Tibial nerve (tissue), 4 donors: Measurements from ENCODE around the gene GPR153. TPM values are rescaled to one million over a fixed set of nuclear protein-coding genes. Genes with fewer than 3 reads are reported as not detected.

Experiments used
- DNase-seq, 2 donors: peaks; one replicate each; pipeline ENCODE4 v3.0.0-alpha.2; 2019; ENCODE audit warnings: low spot score in 2 of 2
- H3K27ac ChIP-seq, 4 donors: fragments of 200-600 bp; sonication (generic) in 3 of 4; one replicate each; pipeline ENCODE4 v1.5.1; 2017 to 2019; ENCODE audit warnings: mild to moderate bottlenecking in 1 of 4
- H3K27me3 ChIP-seq, 2 donors: fragments of 200-600 bp; sonication (generic) in 1 of 2; one replicate each; pipeline versions ENCODE4 v1.5.1 to v1.6.0; 2017 to 2019
- H3K36me3 ChIP-seq, 3 donors: fragments of 200-600 bp; sonication (generic); one replicate each; pipeline ENCODE4 v1.5.1; 2018 to 2019
- H3K4me1 ChIP-seq, 4 donors: fragments of 200-600 bp; sonication (generic) in 3 of 4; one replicate each; pipeline ENCODE4 v1.5.1; 2017 to 2019
- H3K4me3 ChIP-seq, 4 donors: fragments of 200-600 bp; sonication (generic) in 3 of 4; one replicate each; pipeline ENCODE4 v1.5.1; 2017 to 2019; ENCODE audit warnings: mild to moderate bottlenecking in 1 of 4, moderate library complexity in 1 of 4
- H3K9me3 ChIP-seq, 4 donors: fragments of 200-600 bp; sonication (generic) in 3 of 4; one replicate each; pipeline ENCODE4 v1.5.1; 2017 to 2019
- CTCF ChIP-seq, 5 experiments: fragments of 200-600 bp in 3 of 5; fragments of 450-650 bp in 2 of 5; sonication (generic) in 3 of 5; IDR thresholded peaks; one replicate each; pipeline ENCODE4 v1.5.1; 2016 to 2019; ENCODE audit warnings: antibody characterized with exemption in 5 of 5, mild to moderate bottlenecking in 3 of 5, moderate library complexity in 2 of 5
- EP300 ChIP-seq, 2 donors: sonication (generic); formaldehyde crosslinking; IDR thresholded peaks; one replicate each; pipeline ENCODE4 v1.6.1; 2017; ENCODE audit warnings: antibody characterized with exemption in 2 of 2, mild to moderate bottlenecking in 1 of 2
- POLR2A ChIP-seq, 2 donors: fragments of 450-650 bp; IDR thresholded peaks; one replicate each; pipeline ENCODE4 v1.6.1; 2017; ENCODE audit warnings: antibody characterized with exemption in 2 of 2, mild to moderate bottlenecking in 2 of 2, moderate library complexity in 2 of 2
- WGBS, 2 donors: methylation state at CpG; one replicate each; pipeline ENCODE4 v1.1.5; 2018; 5-methylcytosine and 5-hydroxymethylcytosine counted together
- total RNA-seq, 4 donors: library from RNA; depleted of rRNA; stranded (reverse); fragments of >200 nt; gene quantifications; one replicate each; pipeline ENCODE4 v1.1.0, GENCODE V29; 2016

GPR153 gene
- total RNA-seq, 4 donors from 2014 or later, result 10.3 to 12.7 (median 11.3) TPM

GRCh38 chr1:6270401-6270800, 9.5 kb upstream of the GPR153 start:
- Histone ChIP-seq H3K9me3 (no peaks in the 10 kb centered on the region), H3K4me3 (no peak overlapping the region), H3K4me1 (peaks cover 0 to 50% (median 30%) of the 10 kb centered on the region in 4 donors), H3K27ac (peak overlapping the region in 3 of 4 donors; percentile 66 to 87 (median 74)), H3K27me3 (no peaks in the 10 kb centered on the region), H3K36me3 (no peaks in the 10 kb centered on the region)
- WGBS, 2 donors, result 55 to 68% methylated on average over 4 to 8 of the region's 8 CpGs
- TF ChIP-seq POLR2A (IDR thresholded peaks at IDR 0.05) (no peak), EP300 (IDR thresholded peaks at IDR 0.05) (no peak), CTCF (IDR thresholded peaks at IDR 0.05) (no peak)
- DNase-seq, result no peak

- Histone ChIP-seq H3K4me1 (peaks cover 0 to 50% (median 30%) of the 10 kb centered on the region in 4 donors), H3K4me3 (no peak overlapping the region), H3K27me3 (no peaks in the 10 kb centered on the region), H3K27ac (peak overlapping the region in 3 of 4 donors; percentile 53 to 87 (median 74)), H3K36me3 (no peaks in the 10 kb centered on the region), H3K9me3 (no peaks in the 10 kb centered on the region)
- 52 to 57% methylated on average over 9 to 17 of the region's 22 CpGs for WGBS, 2 donors
- no peak for DNase-seq
- peak in 1 of 2 donors; percentile 25 for TF ChIP-seq EP300 (IDR thresholded peaks at IDR 0.05)
- no peak for TF ChIP-seq POLR2A (IDR thresholded peaks at IDR 0.05)
These were observed 9.0 kb upstream of the GPR153 start for GRCh38 chr1:6269720-6270400.

GRCh38 chr1:6269296-6269695, 8.4 kb upstream of the GPR153 start:
- Histone ChIP-seq H3K4me1 (peaks cover 0 to 50% (median 30%) of the 10 kb centered on the region in 4 donors), H3K27ac (peak overlapping the region in 3 of 4 donors; percentile 40 to 87 (median 53)), H3K36me3 (no peaks in the 10 kb centered on the region), H3K4me3 (no peak overlapping the region), H3K27me3 (no peaks in the 10 kb centered on the region), H3K9me3 (no peaks in the 10 kb centered on the region)
- 72 to 84% methylated on average over 11 to 14 of the region's 14 CpGs for WGBS, 2 donors
- DNase-seq, result no peak
- TF ChIP-seq POLR2A (IDR thresholded peaks at IDR 0.05) (no peak), EP300 (IDR thresholded peaks at IDR 0.05) (no peak), CTCF (IDR thresholded peaks at IDR 0.05) (no peak)

GRCh38 chr1:6268415-6268814, 7.5 kb upstream of the GPR153 start:
- WGBS, 2 donors, result 79 to 83% methylated on average over 17 to 20 of the region's 21 CpGs
- TF ChIP-seq EP300 (IDR thresholded peaks at IDR 0.05) (no peak), CTCF (IDR thresholded peaks at IDR 0.05) (no peak), POLR2A (IDR thresholded peaks at IDR 0.05) (no peak)
- Histone ChIP-seq H3K27me3 (no peaks in the 10 kb centered on the region), H3K27ac (peak overlapping the region in 1 of 4 donors; percentile 10), H3K4me3 (no peak overlapping the region), H3K36me3 (no peaks in the 10 kb centered on the region), H3K9me3 (no peaks in the 10 kb centered on the region), H3K4me1 (peaks cover 0 to 52% (median 29%) of the 10 kb centered on the region in 4 donors)
- DNase-seq, result no peak

GRCh38 chr1:6267686-6268322, 6.9 kb upstream of the GPR153 start:
- no peaks in the 10 kb centered on the region for H3K9me3 ChIP-seq
- H3K36me3 ChIP-seq, result no peaks in the 10 kb centered on the region
- 84 to 90% methylated on average over 12 of the region's 12 CpGs for WGBS, 2 donors
- H3K27me3 ChIP-seq, result no peaks in the 10 kb centered on the region
- no peak for DNase-seq
- peaks cover 0 to 54% (median 27%) of the 10 kb centered on the region in 4 donors for H3K4me1 ChIP-seq
- H3K27ac ChIP-seq, result no peak overlapping the region
- no peak overlapping the region for H3K4me3 ChIP-seq
- TF ChIP-seq EP300 (IDR thresholded peaks at IDR 0.05), result no peak
- TF ChIP-seq CTCF (IDR thresholded peaks at IDR 0.05), result no peak
- no peak for TF ChIP-seq POLR2A (IDR thresholded peaks at IDR 0.05)
